CD8-positive, alpha-beta memory T cell (primary cell): ENCODE results near the gene ATMIN. TPM values are rescaled to one million over a fixed set of nuclear protein-coding genes. Genes with fewer than 3 reads are reported as not detected.

ENCODE experiments used
- CTCF ChIA-PET: fragments of 350-600 bp; sonication (Branson Sonifier 250); formaldehyde crosslinking; loops from one replicate; lab custom pipeline; 2021; ENCODE audit warnings: antibody characterized with exemption; lab: Charles Lee
- POLR2A ChIA-PET: fragments of 350-600 bp; sonication (Branson Sonifier 250); formaldehyde crosslinking; loops from one replicate; lab custom pipeline; 2021; ENCODE audit warnings: antibody characterized with exemption; lab: Charles Lee
- DNase-seq, 5 donors: peaks; one replicate each; pipeline versions ENCODE4 v3.0.0 to v3.0.0-alpha.2; 2020 to 2022; ENCODE audit warnings: mixed read lengths in 1 of 5
- H3K27ac ChIP-seq: one replicate; pipeline ENCODE4 v1.7.0; 2013; ENCODE audit warnings: low read depth, mild to moderate bottlenecking, low read length, moderate library complexity
- H3K27me3 ChIP-seq: 2 replicates; pipeline ENCODE4 v1.7.0; 2013; ENCODE audit warnings: low read length, mild to moderate bottlenecking; ENCODE audit not compliant: insufficient read depth, poor library complexity, severe bottlenecking
- H3K36me3 ChIP-seq: 2 replicates; pipeline ENCODE4 v1.7.0; 2013; ENCODE audit warnings: mild to moderate bottlenecking, low read length, moderate library complexity; ENCODE audit not compliant: insufficient read depth
- H3K4me1 ChIP-seq: 2 replicates; pipeline ENCODE4 v1.7.0; 2013; ENCODE audit warnings: mild to moderate bottlenecking, low read length, moderate library complexity; ENCODE audit not compliant: insufficient read depth
- H3K4me3 ChIP-seq: 2 replicates; pipeline ENCODE4 v1.7.0; 2013; ENCODE audit warnings: mild to moderate bottlenecking, low read length
- H3K9me3 ChIP-seq: 2 replicates; pipeline ENCODE4 v1.7.0; 2013; ENCODE audit warnings: mild to moderate bottlenecking, low read length
- H3K27ac Mint-ChIP-seq, 8 donors: one replicate each; pipeline ENCODE4 v1.8.0; 2020 to 2021; ENCODE audit warnings: mixed read lengths in 8 of 8, mild to moderate bottlenecking in 6 of 8, inconsistent platforms in 3 of 8, moderate library complexity in 3 of 8
- H3K27me3 Mint-ChIP-seq, 2 donors: one replicate each; pipeline ENCODE4 v1.8.0; 2020 to 2021; ENCODE audit warnings: mixed read lengths in 2 of 2, mild to moderate bottlenecking in 1 of 2, moderate library complexity in 1 of 2
- H3K36me3 Mint-ChIP-seq, 3 donors: one replicate each; pipeline ENCODE4 v1.8.0; 2020 to 2021; ENCODE audit warnings: mixed read lengths in 3 of 3, inconsistent platforms in 1 of 3, mild to moderate bottlenecking in 1 of 3
- H3K4me1 Mint-ChIP-seq, 3 donors: one replicate each; pipeline ENCODE4 v1.8.0; 2020 to 2021; ENCODE audit warnings: mixed read lengths in 3 of 3, inconsistent platforms in 1 of 3, mild to moderate bottlenecking in 1 of 3
- H3K4me3 Mint-ChIP-seq, 7 donors: one replicate each; pipeline ENCODE4 v1.8.0; 2020 to 2021; ENCODE audit warnings: mixed read lengths in 7 of 7, mild to moderate bottlenecking in 6 of 7, moderate library complexity in 4 of 7, inconsistent platforms in 2 of 7
- H3K9me3 Mint-ChIP-seq, 5 donors: one replicate each; pipeline ENCODE4 v1.8.0; 2020 to 2022; ENCODE audit warnings: mixed read lengths in 5 of 5, mild to moderate bottlenecking in 3 of 5, moderate library complexity in 2 of 5, inconsistent platforms in 1 of 5
- polyA plus RNA-seq: library from polyadenylated mRNA; unstranded; fragments of 300-500 nt; fragmentation: Illumina TruSeq; gene quantifications from one replicate; pipeline ENCODE4 v1.2.3, GENCODE V29; 2021
- total RNA-seq, 2 experiments: library from RNA; stranded (reverse); gene quantifications; one replicate each; pipeline ENCODE4 v1.2.3, GENCODE V29; 2021

ATMIN gene
- total and polyA plus RNA-seq, 3 experiments from 2014 or later, result 30.5 to 39.2 (median 31.3) TPM

- peaks cover 10% of the 10 kb centered on the region for H3K4me1 ChIP-seq
- Mint-ChIP-seq H3K27me3 (peaks cover 0 to 11% of the 10 kb centered on the region in 2 donors), H3K27ac (no peak overlapping the region), H3K4me3 (no peak overlapping the region), H3K36me3 (peaks cover 0 to 2% (median 0%) of the 10 kb centered on the region in 3 donors), H3K9me3 (no peaks in the 10 kb centered on the region), H3K4me1 (peaks cover 3 to 5% (median 4%) of the 10 kb centered on the region in 3 donors)
- CTCF ChIA-PET, result interaction anchor here (1.3 to 2.8 kb wide), 2 partner anchors 38 to 69 kb away, joined by 3 to 14 read pairs; partner anchors contain the start of gene ATMIN
- no peak overlapping the region for H3K27ac ChIP-seq
- no peaks in the 10 kb centered on the region for H3K36me3 ChIP-seq
- no peak overlapping the region for H3K4me3 ChIP-seq
- H3K27me3 ChIP-seq, result no peaks in the 10 kb centered on the region
- POLR2A ChIA-PET, result interaction anchor here (0.6 kb wide), 1 partner anchor 1657 kb away, joined by 4 read pairs; no protein-coding TSS in a partner anchor
- no peaks in the 10 kb centered on the region for H3K9me3 ChIP-seq
- DNase-seq, result no peak
These were observed 38.1 kb downstream of the ATMIN start for GRCh38 chr16:81073560-81074330.

- Mint-ChIP-seq H3K4me3 (no peak overlapping the region), H3K4me1 (peaks cover 3 to 5% (median 4%) of the 10 kb centered on the region in 3 donors), H3K36me3 (peaks cover 0 to 2% (median 0%) of the 10 kb centered on the region in 3 donors), H3K27ac (no peak overlapping the region), H3K27me3 (peaks cover 2 to 4% of the 10 kb centered on the region in 2 donors), H3K9me3 (no peaks in the 10 kb centered on the region)
- Histone ChIP-seq H3K27ac (peak overlapping the region; percentile 95), H3K4me1 (peaks cover 10% of the 10 kb centered on the region), H3K9me3 (no peaks in the 10 kb centered on the region), H3K4me3 (peak overlapping the region; percentile 79), H3K27me3 (no peaks in the 10 kb centered on the region), H3K36me3 (no peaks in the 10 kb centered on the region)
- DNase-seq, result peak; percentile 89 to 96 (median 94)
- CTCF ChIA-PET, result interaction anchor here (1.4 to 4.1 kb wide), 2 partner anchors 38 to 41 kb away, joined by 4 to 39 read pairs; partner anchors contain the start of gene ATMIN
- POLR2A ChIA-PET, result interaction anchor here (1.0 to 2.5 kb wide), 4 partner anchors 42 to 238 kb away, joined by 3 to 18 read pairs (median 10); partner anchors contain the start of genes ATMIN, CENPN, CMC2 and GAN
These were observed 41.0 kb downstream of the ATMIN start for GRCh38 chr16:81076566-81077075.

- peak within 1 kb of the TSS; percentile 79 for H3K4me3 ChIP-seq
- CTCF ChIA-PET, result interaction anchor here (0.7 to 4.1 kb wide), 3 partner anchors 39 to 70 kb away, joined by 3 to 39 read pairs (median 4); partner anchors contain the start of genes ATMIN, CENPN and CMC2
- POLR2A ChIA-PET, result interaction anchor here (1.0 to 2.5 kb wide), 4 partner anchors 42 to 237 kb away, joined by 3 to 18 read pairs (median 10); partner anchors contain the start of genes ATMIN, CENPN, CMC2 and GAN
These were observed 41.7 kb downstream of the ATMIN start, which contains the start of gene C16orf46 for GRCh38 chr16:81077076-81077940. Gene C16orf46, minus strand, starts transcription at chr16:81077238. Its CDS starts 13,283 bp downstream, at chr16:81063955.

GRCh38 chr16:81080233-81080632 is 44.6 kb downstream of the ATMIN start:
- Mint-ChIP-seq H3K4me3 (peak overlapping the region in 1 of 7 donors; percentile 78), H3K4me1 (peaks cover 3 to 5% (median 4%) of the 10 kb centered on the region in 3 donors), H3K9me3 (no peaks in the 10 kb centered on the region), H3K27ac (peak overlapping the region in 2 of 8 donors; percentile 27 to 56), H3K27me3 (peaks cover 0 to 4% of the 10 kb centered on the region in 2 donors), H3K36me3 (peaks cover 0 to 2% (median 0%) of the 10 kb centered on the region in 3 donors)
- DNase-seq, result no peak
- CTCF ChIA-PET, result no interaction called here
- Histone ChIP-seq H3K36me3 (no peaks in the 10 kb centered on the region), H3K27me3 (no peaks in the 10 kb centered on the region), H3K9me3 (no peaks in the 10 kb centered on the region), H3K4me3 (no peak overlapping the region), H3K27ac (no peak overlapping the region), H3K4me1 (peaks cover 10% of the 10 kb centered on the region)
- POLR2A ChIA-PET, result interaction anchor here (0.7 kb wide), 1 partner anchor 15 kb away, joined by 4 read pairs; no protein-coding TSS in a partner anchor

More at GRCh38 chr16:81077076-81077940, 41.7 kb downstream of the ATMIN start, which contains the start of gene C16orf46:
- peak within 1 kb of the TSS; percentile 95 for H3K27ac ChIP-seq
- peak within 1 kb of the TSS in 3 of 7 donors; percentile 27 to 39 (median 38) for H3K4me3 Mint-ChIP-seq
- no peaks in the 10 kb centered on the region for H3K9me3 ChIP-seq
- peaks cover 0 to 2% (median 0%) of the 10 kb centered on the region in 3 donors for H3K36me3 Mint-ChIP-seq
- peaks cover 0 to 2% of the 10 kb centered on the region in 2 donors for H3K27me3 Mint-ChIP-seq
- H3K36me3 ChIP-seq, result no peaks in the 10 kb centered on the region
- H3K4me1 ChIP-seq, result peaks cover 10% of the 10 kb centered on the region
- peak; percentile 94 to 98 (median 96) for DNase-seq
- no peaks in the 10 kb centered on the region for H3K27me3 ChIP-seq
- H3K27ac Mint-ChIP-seq, result peak within 1 kb of the TSS in 2 of 8 donors; percentile 17 to 52
- H3K4me1 Mint-ChIP-seq, result peaks cover 3 to 5% (median 4%) of the 10 kb centered on the region in 3 donors
- H3K9me3 Mint-ChIP-seq, result no peaks in the 10 kb centered on the region

GRCh38 chr16:81081014-81081413 is 45.4 kb downstream of the ATMIN start:
- H3K4me1 Mint-ChIP-seq, result peaks cover 3 to 5% (median 4%) of the 10 kb centered on the region in 3 donors

GRCh38 chr16:81088836-81089235 is 53.2 kb downstream of the ATMIN start:
- H3K27ac Mint-ChIP-seq, result peak overlapping the region in 1 of 8 donors; percentile 28
- Histone ChIP-seq H3K4me1 (no peaks in the 10 kb centered on the region), H3K4me3 (no peak overlapping the region), H3K9me3 (no peaks in the 10 kb centered on the region), H3K36me3 (no peaks in the 10 kb centered on the region), H3K27ac (no peak overlapping the region), H3K27me3 (no peaks in the 10 kb centered on the region)
- H3K27me3 Mint-ChIP-seq, result no peaks in the 10 kb centered on the region
- H3K4me3 Mint-ChIP-seq, result no peak overlapping the region
- H3K36me3 Mint-ChIP-seq, result peaks cover 0 to 5% (median 5%) of the 10 kb centered on the region in 3 donors
- peaks cover 0 to 3% (median 0%) of the 10 kb centered on the region in 3 donors for H3K4me1 Mint-ChIP-seq
- H3K9me3 Mint-ChIP-seq, result no peaks in the 10 kb centered on the region
- DNase-seq, result no peak
- ChIA-PET CTCF (no interaction called here), POLR2A (no interaction called here)

More at GRCh38 chr16:81081014-81081413, 45.4 kb downstream of the ATMIN start:
- CTCF ChIA-PET, result interaction anchor here (0.8 kb wide), 2 partner anchors 14 to 45 kb away, joined by 3 read pairs; partner anchors contain the start of gene ATMIN
- no peak overlapping the region for H3K27ac ChIP-seq
- Mint-ChIP-seq H3K36me3 (peaks cover 0 to 2% (median 0%) of the 10 kb centered on the region in 3 donors), H3K9me3 (no peaks in the 10 kb centered on the region), H3K27me3 (peaks cover 0 to 4% of the 10 kb centered on the region in 2 donors), H3K27ac (no peak overlapping the region), H3K4me3 (no peak overlapping the region)
- DNase-seq, result no peak
- POLR2A ChIA-PET, result interaction anchor here (0.6 kb wide), 1 partner anchor 392 kb away, joined by 6 read pairs; no protein-coding TSS in a partner anchor
- peaks cover 9% of the 10 kb centered on the region for H3K4me1 ChIP-seq
- no peak overlapping the region for H3K4me3 ChIP-seq
- H3K9me3 ChIP-seq, result no peaks in the 10 kb centered on the region
- no peaks in the 10 kb centered on the region for H3K36me3 ChIP-seq
- H3K27me3 ChIP-seq, result no peaks in the 10 kb centered on the region
